OCI-LY1 (cell line): Measurements from ENCODE around the gene CAPS.

Experiments used
- EZH2 ChIP-seq: fragments of 200-600 bp; sonication (generic), shearing (Covaris generic); IDR thresholded peaks from 2 replicates; pipeline ENCODE4 v1.8.0; 2017; ENCODE audit warnings: borderline replicate concordance, mixed run types, mild to moderate bottlenecking, antibody characterized with exemption, low read length, moderate library complexity, mixed read lengths
- TF ChIP-seq, protein P1 (sequence below): fragments of 200-600 bp; sonication (generic), shearing (Covaris generic); IDR thresholded peaks from 2 replicates; pipeline ENCODE4 v1.5.1; 2017; ENCODE audit warnings: mild to moderate bottlenecking, antibody characterized with exemption, low read length, moderate library complexity, mixed read lengths

DNA sequence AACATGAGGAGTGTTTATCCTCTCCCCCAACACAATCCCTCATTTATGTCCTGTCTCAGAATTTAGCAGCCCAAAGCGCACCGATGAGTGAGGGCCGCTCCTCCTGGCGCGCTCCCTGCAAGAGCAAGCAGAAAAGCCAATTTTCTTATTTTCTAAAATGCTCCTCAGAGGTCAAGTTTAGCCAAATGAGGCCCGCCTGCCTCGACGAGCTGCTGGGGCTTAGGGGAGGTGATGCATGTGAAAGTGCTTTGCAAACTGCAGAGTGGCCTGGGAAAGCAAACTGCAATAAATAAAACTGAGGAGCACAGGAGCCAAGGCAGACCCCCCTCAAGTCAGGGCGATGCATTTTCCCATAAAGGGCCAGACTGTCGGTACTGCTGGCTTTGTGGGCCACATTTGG is 29.0 kb downstream of the CAPS start:
- TF ChIP-seq, protein P1, sequence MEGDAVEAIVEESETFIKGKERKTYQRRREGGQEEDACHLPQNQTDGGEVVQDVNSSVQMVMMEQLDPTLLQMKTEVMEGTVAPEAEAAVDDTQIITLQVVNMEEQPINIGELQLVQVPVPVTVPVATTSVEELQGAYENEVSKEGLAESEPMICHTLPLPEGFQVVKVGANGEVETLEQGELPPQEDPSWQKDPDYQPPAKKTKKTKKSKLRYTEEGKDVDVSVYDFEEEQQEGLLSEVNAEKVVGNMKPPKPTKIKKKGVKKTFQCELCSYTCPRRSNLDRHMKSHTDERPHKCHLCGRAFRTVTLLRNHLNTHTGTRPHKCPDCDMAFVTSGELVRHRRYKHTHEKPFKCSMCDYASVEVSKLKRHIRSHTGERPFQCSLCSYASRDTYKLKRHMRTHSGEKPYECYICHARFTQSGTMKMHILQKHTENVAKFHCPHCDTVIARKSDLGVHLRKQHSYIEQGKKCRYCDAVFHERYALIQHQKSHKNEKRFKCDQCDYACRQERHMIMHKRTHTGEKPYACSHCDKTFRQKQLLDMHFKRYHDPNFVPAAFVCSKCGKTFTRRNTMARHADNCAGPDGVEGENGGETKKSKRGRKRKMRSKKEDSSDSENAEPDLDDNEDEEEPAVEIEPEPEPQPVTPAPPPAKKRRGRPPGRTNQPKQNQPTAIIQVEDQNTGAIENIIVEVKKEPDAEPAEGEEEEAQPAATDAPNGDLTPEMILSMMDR, result no peak
- no peak for TF ChIP-seq EZH2
